Hepatocyte (in vitro differentiated cells): Measurements from ENCODE around the gene NCOA7. TPM values are rescaled to one million over a fixed set of nuclear protein-coding genes. Genes with fewer than 3 reads are reported as not detected.

Experiments used
- DNase-seq: peaks from one replicate; pipeline ENCODE4 v3.0.0-alpha.2; 2016; ENCODE audit warnings: low spot score
- H2AFZ ChIP-seq: fragments of 200-600 bp; sonication (generic); 2 replicates; pipeline ENCODE4 v1.6.0; 2016; ENCODE audit warnings: antibody characterized with exemption, mild to moderate bottlenecking
- H3K27ac ChIP-seq: fragments of 200-600 bp; sonication (generic); 2 replicates; pipeline ENCODE4 v1.5.1; 2016; ENCODE audit warnings: mild to moderate bottlenecking
- H3K27me3 ChIP-seq: fragments of 200-600 bp; sonication (generic); 2 replicates; pipeline ENCODE4 v1.6.1; 2016
- H3K36me3 ChIP-seq: fragments of 200-600 bp; sonication (generic); replicated peaks from 2 replicates; pipeline ENCODE4 v1.5.1; 2016; ENCODE audit warnings: low read depth; ENCODE audit not compliant: insufficient read depth
- H3K4me1 ChIP-seq: fragments of 200-600 bp; sonication (generic); 2 replicates; pipeline ENCODE4 v1.5.1; 2016; ENCODE audit warnings: mild to moderate bottlenecking, moderate library complexity; ENCODE audit not compliant: insufficient read depth
- H3K4me2 ChIP-seq: fragments of 200-600 bp; sonication (generic); 2 replicates; pipeline ENCODE4 v1.6.0; 2016
- H3K4me3 ChIP-seq: fragments of 200-600 bp; sonication (generic); 2 replicates; pipeline ENCODE4 v1.5.1; 2016; ENCODE audit warnings: mild to moderate bottlenecking
- H3K79me2 ChIP-seq: fragments of 200-600 bp; sonication (generic); 2 replicates; pipeline ENCODE4 v1.6.0; 2017; ENCODE audit warnings: mild to moderate bottlenecking
- H3K9me2 ChIP-seq: fragments of 200-600 bp; sonication (generic); replicated peaks from 2 replicates; pipeline ENCODE4 v1.6.0; 2017; ENCODE audit warnings: mild to moderate bottlenecking; ENCODE audit not compliant: insufficient read depth
- H3K9me3 ChIP-seq: fragments of 200-600 bp; sonication (generic); 2 replicates; pipeline ENCODE4 v1.5.1; 2016; ENCODE audit warnings: low read depth, mild to moderate bottlenecking
- H4K20me1 ChIP-seq: fragments of 200-600 bp; sonication (generic); 2 replicates; pipeline ENCODE4 v1.6.0; 2016; ENCODE audit warnings: mild to moderate bottlenecking; ENCODE audit not compliant: insufficient read depth, poor library complexity, severe bottlenecking
- CTCF ChIP-seq: fragments of 200-600 bp; sonication (generic); IDR thresholded peaks from 2 replicates; pipeline ENCODE4 v1.5.1; 2016; ENCODE audit warnings: antibody characterized with exemption, mild to moderate bottlenecking; ENCODE audit not compliant: poor library complexity
- EZH2 ChIP-seq: fragments of 200-600 bp; sonication (generic); IDR thresholded peaks from 2 replicates; pipeline ENCODE4 v1.6.1; 2016; ENCODE audit warnings: antibody characterized with exemption, mild to moderate bottlenecking, borderline replicate concordance
- EZH2phosphoT487 ChIP-seq: fragments of 200-600 bp; sonication (generic); IDR thresholded peaks from one replicate; pipeline ENCODE4 v1.6.1; 2018; ENCODE audit warnings: antibody characterized with exemption, mild to moderate bottlenecking, low read depth, moderate library complexity; ENCODE audit not compliant: unreplicated experiment, severe bottlenecking
- WGBS: methylation state at CpG from one replicate; pipeline ENCODE4 v1.1.6; 2016; ENCODE audit warnings: low lambda C conversion rate; ENCODE audit errors: missing lambda C conversion rate; 5-methylcytosine and 5-hydroxymethylcytosine counted together
- polyA plus RNA-seq: library from polyadenylated mRNA; unstranded; fragments of >200 nt; fragmentation: Nextera tagmentation; extraction: Ambion mirVana; gene quantifications from 2 replicates; pipeline ENCODE4 v1.2.1, GENCODE V29; 2016
- total RNA-seq: library from RNA; depleted of rRNA; stranded (reverse); fragments of >200 nt; gene quantifications from 2 replicates; pipeline ENCODE4 v1.2.3, GENCODE V29; 2014

The NCOA7 gene
- total and polyA plus RNA-seq, 2 experiments from 2014 or later: 17.3 to 42.0 TPM

DNA sequence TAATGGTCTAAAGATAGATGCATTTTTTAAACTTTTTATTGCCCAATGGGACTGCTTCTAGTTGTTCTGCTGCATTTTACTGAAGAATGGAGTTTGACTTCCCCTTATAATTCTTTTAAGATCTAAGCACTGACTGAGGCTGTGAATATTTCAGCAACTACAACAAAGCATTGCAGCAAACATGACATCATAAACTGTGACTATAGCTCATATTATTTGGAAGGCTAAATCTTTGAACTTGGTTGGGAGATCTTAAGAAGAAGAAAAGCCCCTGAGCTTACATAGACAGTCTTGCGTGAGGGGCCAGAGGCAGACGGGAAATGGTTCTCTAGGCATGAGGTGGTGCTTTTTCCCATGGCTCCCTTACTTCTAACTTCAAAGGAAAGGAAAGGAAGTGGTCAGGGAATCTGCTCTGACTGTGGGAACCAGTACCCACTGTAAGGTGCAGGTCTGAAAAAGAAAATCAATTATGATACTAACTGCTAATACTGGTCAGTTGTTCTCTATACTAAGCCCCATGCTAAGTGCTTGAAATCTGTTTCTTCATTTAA lies 26.6 kb upstream of the NCOA7 start:
- Histone ChIP-seq H3K9me2 (no peaks in the 10 kb centered on the region), H3K4me3 (no peak overlapping the region), H3K27ac (no peak overlapping the region), H3K4me1 (no peaks in the 10 kb centered on the region), H3K27me3 (no peaks in the 10 kb centered on the region), H3K79me2 (no peaks in the 10 kb centered on the region), H2AFZ (no peak overlapping the region), H3K4me2 (no peak overlapping the region), H3K9me3 (no peaks in the 10 kb centered on the region), H4K20me1 (no peaks in the 10 kb centered on the region), H3K36me3 (no peaks in the 10 kb centered on the region)
- TF ChIP-seq EZH2: no peak
- no peak for TF ChIP-seq CTCF
- TF ChIP-seq EZH2phosphoT487: no peak
- WGBS: 61% methylated on average over 2 of the region's 2 CpGs
- DNase-seq: no peak

DNA sequence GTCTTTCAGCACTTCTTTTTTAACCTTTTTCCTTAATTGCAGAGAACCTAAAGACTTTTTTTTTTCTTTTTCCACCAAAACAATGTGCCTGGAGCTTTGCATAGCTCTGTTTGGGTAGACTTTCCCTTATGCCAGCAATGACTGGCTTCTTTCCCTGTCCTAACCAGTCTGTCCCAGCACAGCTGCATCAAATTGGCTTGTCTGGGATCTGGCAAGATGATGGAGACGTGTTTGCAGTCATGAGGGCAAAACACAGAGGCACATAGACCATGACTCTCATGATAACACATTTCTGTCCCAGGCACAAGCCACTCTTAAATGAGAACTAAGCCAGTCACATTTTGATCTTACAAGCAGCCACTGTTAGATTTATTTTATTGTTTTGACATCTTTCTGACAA lies 24.8 kb upstream of the NCOA7 start:
- H4K20me1 ChIP-seq: no peaks in the 10 kb centered on the region
- no peak overlapping the region for H3K4me3 ChIP-seq
- TF ChIP-seq CTCF: no peak
- no peak for TF ChIP-seq EZH2phosphoT487
- TF ChIP-seq EZH2: no peak
- H3K27ac ChIP-seq: no peak overlapping the region
- no peaks in the 10 kb centered on the region for H3K9me2 ChIP-seq
- no peak overlapping the region for H2AFZ ChIP-seq
- H3K36me3 ChIP-seq: no peaks in the 10 kb centered on the region
- H3K79me2 ChIP-seq: no peaks in the 10 kb centered on the region
- DNase-seq: no peak
- no peaks in the 10 kb centered on the region for H3K27me3 ChIP-seq
- H3K9me3 ChIP-seq: no peaks in the 10 kb centered on the region
- no peaks in the 10 kb centered on the region for H3K4me1 ChIP-seq
- H3K4me2 ChIP-seq: no peak overlapping the region
- WGBS: 67% methylated on average over 1 of the region's 1 CpG

GRCh38 chr6:125766641-125767040 lies 24.1 kb upstream of the NCOA7 start:
- Histone ChIP-seq H3K27ac (no peak overlapping the region), H4K20me1 (no peaks in the 10 kb centered on the region), H3K9me3 (no peaks in the 10 kb centered on the region), H3K27me3 (no peaks in the 10 kb centered on the region), H3K4me1 (no peaks in the 10 kb centered on the region), H2AFZ (no peak overlapping the region), H3K4me2 (no peak overlapping the region), H3K36me3 (no peaks in the 10 kb centered on the region), H3K79me2 (no peaks in the 10 kb centered on the region), H3K9me2 (no peaks in the 10 kb centered on the region), H3K4me3 (no peak overlapping the region)
- WGBS: 91% methylated on average over 4 of the region's 4 CpGs
- no peak for TF ChIP-seq CTCF
- TF ChIP-seq EZH2: no peak
- TF ChIP-seq EZH2phosphoT487: no peak
- no peak for DNase-seq

DNA sequence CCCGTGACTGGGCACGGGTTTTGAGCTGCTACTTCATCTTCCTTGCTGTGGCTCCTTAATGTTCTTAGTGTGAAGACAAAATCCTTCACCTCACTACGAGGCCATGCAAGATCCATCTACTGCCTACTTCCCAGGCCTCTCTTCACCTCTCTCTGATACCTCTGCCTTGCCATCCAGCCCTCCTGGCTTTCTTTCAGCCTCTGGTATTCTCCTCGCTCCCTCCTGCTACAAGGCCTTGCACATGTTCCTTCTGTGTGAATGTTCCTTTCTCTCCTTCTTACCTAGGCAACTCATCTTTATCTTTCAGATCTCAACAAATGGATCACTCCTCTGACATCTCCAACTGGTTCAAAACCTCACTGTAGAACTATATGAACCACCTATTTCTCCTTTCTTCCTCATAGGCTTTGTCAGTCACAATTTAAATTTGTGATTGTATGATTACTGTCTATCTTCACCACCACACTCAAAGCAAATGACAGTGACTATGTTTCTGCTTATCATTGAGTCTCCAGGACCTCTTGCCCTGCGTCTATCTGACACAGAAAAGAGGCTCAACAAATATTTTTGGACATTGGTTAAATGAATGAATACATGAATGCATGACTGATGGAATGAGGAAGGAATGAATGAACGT lies 21.5 kb upstream of the NCOA7 start:
- no peak for TF ChIP-seq EZH2
- no peak for TF ChIP-seq CTCF
- no peak for TF ChIP-seq EZH2phosphoT487
- Histone ChIP-seq H3K79me2 (no peaks in the 10 kb centered on the region), H2AFZ (no peak overlapping the region), H3K36me3 (no peaks in the 10 kb centered on the region), H4K20me1 (no peaks in the 10 kb centered on the region), H3K27ac (no peak overlapping the region), H3K9me3 (no peaks in the 10 kb centered on the region), H3K4me2 (no peak overlapping the region), H3K27me3 (no peaks in the 10 kb centered on the region), H3K9me2 (no peaks in the 10 kb centered on the region), H3K4me3 (no peak overlapping the region), H3K4me1 (no peaks in the 10 kb centered on the region)
- 75% methylated on average over 6 of the region's 6 CpGs for WGBS
- DNase-seq: no peak
